K562 (cell line): Measurements from ENCODE around the gene SEC14L2. TPM values are rescaled to one million over a fixed set of nuclear protein-coding genes. Genes with fewer than 3 reads are reported as not detected.

Source experiments
- ASH1L ChIP-seq: fragments of 450-650 bp; IDR thresholded peaks from 2 replicates; pipeline ENCODE4 v1.6.1; 2018; ENCODE audit warnings: borderline replicate concordance, mild to moderate bottlenecking, low read depth; ENCODE audit not compliant: partially characterized antibody
- CBX1 ChIP-seq: sonication (generic); IDR thresholded peaks from 2 replicates; pipeline ENCODE4 v1.6.1; 2016; ENCODE audit warnings: antibody characterized with exemption, low read depth, mild to moderate bottlenecking
- FOS ChIP-seq: IDR thresholded peaks from 3 replicates; pipeline ENCODE4 v1.6.1; 2011; ENCODE audit not compliant: insufficient read length; ENCODE audit errors: extremely low read depth
- FOXA3 ChIP-seq, 2 experiments: fragments of 450-650 bp in 1 of 2; sonication (generic) in 1 of 2; formaldehyde crosslinking; IDR thresholded peaks in 1 of 2; conservative IDR thresholded peaks in 1 of 2; 2 replicates each; pipeline versions ENCODE4 v1.4.0 to v1.8.0; 2020 to 2022; ENCODE audit warnings: mild to moderate bottlenecking in 2 of 2, missing genetic modification reagents in 1 of 2
- FOXJ3 ChIP-seq: sonication (generic); formaldehyde crosslinking; IDR thresholded peaks from 2 replicates; pipeline ENCODE4 v1.4.0; 2020; ENCODE audit warnings: mild to moderate bottlenecking, missing genetic modification reagents
- HMG20A ChIP-seq: fragments of 450-650 bp; formaldehyde crosslinking; conservative IDR thresholded peaks from 2 replicates; pipeline ENCODE4 v1.4.0; 2020; ENCODE audit warnings: mild to moderate bottlenecking, mixed read lengths
- KAT7 ChIP-seq: sonication (generic); formaldehyde crosslinking; IDR thresholded peaks from 2 replicates; pipeline ENCODE4 v1.8.0; 2022; ENCODE audit warnings: missing genetic modification reagents, mild to moderate bottlenecking, borderline replicate concordance
- MAFF ChIP-seq: IDR thresholded peaks from 2 replicates; pipeline ENCODE4 v1.6.1; 2012; ENCODE audit warnings: low read length, improper control_type of control experiment
- MEIS2 ChIP-seq: fragments of 450-650 bp; IDR thresholded peaks from 2 replicates; pipeline ENCODE4 v1.6.1; 2014; ENCODE audit warnings: mild to moderate bottlenecking; ENCODE audit not compliant: partially characterized antibody
- NFE2 ChIP-seq: IDR thresholded peaks from 2 replicates; pipeline ENCODE4 v1.6.1; 2014; ENCODE audit warnings: antibody characterized with exemption, low read depth
- NR3C1 ChIP-seq: sonication (generic); formaldehyde crosslinking; IDR thresholded peaks from 2 replicates; pipeline ENCODE4 v1.8.1; 2022; ENCODE audit warnings: missing genetic modification reagents
- POLR2G ChIP-seq: fragments of 200-400 bp; formaldehyde crosslinking; IDR thresholded peaks from 2 replicates; pipeline ENCODE4 v1.6.1; 2017; ENCODE audit warnings: low read depth, mild to moderate bottlenecking, antibody characterized with exemption, low read length, moderate library complexity
- POLR3G ChIP-seq: IDR thresholded peaks from 2 replicates; pipeline ENCODE4 v1.6.1; 2011; ENCODE audit not compliant: insufficient read length, insufficient replicate concordance; ENCODE audit errors: extremely low read depth
- PTBP1 ChIP-seq: fragments of 200-400 bp; formaldehyde crosslinking; IDR thresholded peaks from 2 replicates; pipeline ENCODE4 v1.6.1; 2017; ENCODE audit warnings: low read depth, low read length
- RAD51 ChIP-seq: fragments of 450-650 bp; IDR thresholded peaks from 2 replicates; pipeline ENCODE4 v1.7.1; 2016; ENCODE audit warnings: low read depth, mild to moderate bottlenecking, borderline replicate concordance
- RFX5 ChIP-seq: IDR thresholded peaks from 2 replicates; pipeline ENCODE4 v1.6.1; 2011; ENCODE audit warnings: low read depth, mild to moderate bottlenecking, improper control_type of control experiment, low read length
- RFX7 ChIP-seq: fragments of 250-450 bp; sonication (Bioruptor Pico); IDR thresholded peaks from 2 replicates; pipeline ENCODE4 v1.5.1; 2021; ENCODE audit warnings: mild to moderate bottlenecking
- SMARCA5 ChIP-seq: fragments of 450-650 bp; IDR thresholded peaks from 2 replicates; pipeline ENCODE4 v1.6.1; 2016
- SREBF1 ChIP-seq: fragments of 150-350 bp; IDR thresholded peaks from 2 replicates; pipeline ENCODE4 v1.6.1; 2014; ENCODE audit warnings: antibody characterized with exemption, low read depth, low read length, borderline replicate concordance
- TAF9B ChIP-seq: fragments of 450-650 bp; IDR thresholded peaks from 2 replicates; pipeline ENCODE4 v1.6.1; 2018; ENCODE audit warnings: mild to moderate bottlenecking; ENCODE audit not compliant: partially characterized antibody
- TGIF2 ChIP-seq: sonication (generic); formaldehyde crosslinking; IDR thresholded peaks from 2 replicates; pipeline ENCODE4 v1.8.1; 2022; ENCODE audit warnings: mild to moderate bottlenecking, missing genetic modification reagents, moderate library complexity
- ZNF140 ChIP-seq: fragments of 250-450 bp; sonication (Bioruptor Pico); IDR thresholded peaks from 2 replicates; pipeline ENCODE4 v1.8.0; 2021; ENCODE audit warnings: moderate library complexity, mild to moderate bottlenecking, inconsistent platforms
- ZNF197 ChIP-seq: fragments of 200-800 bp; sonication (Bioruptor generic); IDR thresholded peaks from 2 replicates; pipeline ENCODE4 v1.6.1; 2016; ENCODE audit warnings: low read depth, missing genetic modification characterization, missing compliant biosample characterization
- ZNF217 ChIP-seq: sonication (generic); formaldehyde crosslinking; IDR thresholded peaks from 2 replicates; pipeline ENCODE4 v1.8.0; 2022; ENCODE audit warnings: mild to moderate bottlenecking, missing genetic modification reagents
- ZNF263 ChIP-seq: sonication (generic); formaldehyde crosslinking; IDR thresholded peaks from 2 replicates; pipeline ENCODE4 v1.8.0; 2022; ENCODE audit warnings: mild to moderate bottlenecking, missing genetic modification reagents, borderline replicate concordance
- ZNF431 ChIP-seq: sonication (generic); formaldehyde crosslinking; IDR thresholded peaks from 2 replicates; pipeline ENCODE4 v1.8.0; 2022; ENCODE audit warnings: mild to moderate bottlenecking, missing genetic modification reagents
- ZNF584 ChIP-seq: fragments of 200-800 bp; sonication (Bioruptor generic); IDR thresholded peaks from 2 replicates; pipeline ENCODE4 v1.6.1; 2016; ENCODE audit warnings: low read depth, mild to moderate bottlenecking, missing genetic modification characterization, missing compliant biosample characterization
- polyA plus RNA-seq, 8 experiments: library from polyadenylated mRNA; depleted of rRNA in 4 of 8; stranded (reverse) in 5 of 8; unstranded in 3 of 8; fragments of >200 nt; fragmentation: Nextera tagmentation in 2 of 8; fragmentation: Illumina TruSeq in 1 of 8; extraction: Ambion mirVana in 2 of 8; extraction: Trizol in 1 of 8; gene quantifications; 2 replicates each; pipeline versions ENCODE4 v1.2.1 to v1.2.3, GENCODE V29; 2011 to 2014; ENCODE audit warnings: inconsistent platforms in 1 of 8, missing spikeins in 1 of 8
- total RNA-seq, 7 experiments: library from RNA; depleted of rRNA in 6 of 7; stranded (reverse); fragments of >200 nt in 6 of 7; fragmentation: Illumina TruSeq in 2 of 7; extraction: Trizol in 2 of 7; gene quantifications; 2 replicates each; pipeline versions ENCODE4 v1.2.1 to v1.2.3, GENCODE V29; 2011 to 2021; ENCODE audit warnings: low replicate concordance in 1 of 7
- TF ChIP-seq, protein P1 (sequence below): sonication (generic); formaldehyde crosslinking; IDR thresholded peaks from 2 replicates; pipeline ENCODE4 v1.8.0; 2022; ENCODE audit warnings: missing genetic modification reagents, mild to moderate bottlenecking, borderline replicate concordance
- TF ChIP-seq, protein P2 (sequence below): fragments of 450-650 bp; formaldehyde crosslinking; conservative IDR thresholded peaks from 2 replicates; pipeline ENCODE4 v1.4.0; 2022; ENCODE audit warnings: mild to moderate bottlenecking, missing genetic modification characterization

SEC14L2 gene
- total and polyA plus RNA-seq, 9 of the 15 experiments (the other 6 are each of a cell fraction or from before 2014, with no cell fraction given) = 0.03 to 0.17 (median 0.10) TPM

DNA sequence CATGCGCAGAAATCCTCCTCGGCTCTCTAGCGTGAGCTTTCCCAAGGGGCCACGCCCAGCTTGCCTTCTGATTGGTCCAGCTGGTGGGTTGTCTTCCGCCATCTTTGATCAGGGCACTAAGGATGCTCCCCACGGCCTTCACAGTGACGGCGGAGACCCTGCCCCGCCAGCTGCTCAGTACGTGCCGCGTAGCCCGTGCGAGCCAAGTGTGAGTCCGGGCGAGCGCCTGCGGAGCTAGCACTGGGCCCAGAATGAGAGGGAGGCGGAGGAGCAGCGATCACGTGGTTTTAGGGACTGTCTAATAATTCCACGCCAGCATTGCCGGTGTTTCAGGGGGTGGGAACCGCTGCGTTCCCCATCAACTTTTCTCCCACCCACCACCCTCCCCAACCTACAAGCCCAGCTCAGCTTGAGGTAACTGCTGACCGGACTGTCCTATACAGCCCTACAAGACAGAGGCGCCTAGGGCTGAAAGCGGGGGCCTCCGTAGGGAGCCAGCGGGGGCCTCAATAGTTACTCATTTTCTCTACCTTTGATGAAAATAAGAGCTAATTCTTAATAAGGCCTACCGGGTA, 27.2 kb downstream of the SEC14L2 start (continued):
- TF ChIP-seq, protein P1, sequence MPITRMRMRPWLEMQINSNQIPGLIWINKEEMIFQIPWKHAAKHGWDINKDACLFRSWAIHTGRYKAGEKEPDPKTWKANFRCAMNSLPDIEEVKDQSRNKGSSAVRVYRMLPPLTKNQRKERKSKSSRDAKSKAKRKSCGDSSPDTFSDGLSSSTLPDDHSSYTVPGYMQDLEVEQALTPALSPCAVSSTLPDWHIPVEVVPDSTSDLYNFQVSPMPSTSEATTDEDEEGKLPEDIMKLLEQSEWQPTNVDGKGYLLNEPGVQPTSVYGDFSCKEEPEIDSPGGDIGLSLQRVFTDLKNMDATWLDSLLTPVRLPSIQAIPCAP = no peak
- TF ChIP-seq SREBF1 (no peak), RFX5 (no peak), HMG20A (CRISPR knock-in tag) (no peak), NFE2 (no peak), ZNF197 (no peak), FOXJ3 (no peak), ZNF584 (no peak), ASH1L (no peak), ZNF140 (no peak), RFX7 (CRISPR knock-in tag) (no peak), ZNF217 (CRISPR knock-in tag) (no peak), FOS (peak; percentile 54), MEIS2 (peak; percentile 59), TAF9B (peak; percentile 82), NR3C1 (no peak), TGIF2 (no peak), POLR3G (no peak), KAT7 (CRISPR knock-in tag) (no peak), MAFF (no peak), CBX1 (no peak), SMARCA5 (no peak), ZNF431 (CRISPR knock-in tag) (no peak), POLR2G (peak; percentile 80), FOXA3 (CRISPR knock-in tag; conservative IDR thresholded peaks at IDR 0.05 in 1 of 2, IDR thresholded peaks at IDR 0.05 in 1 of 2) (no peak), ZNF263 (CRISPR knock-in tag) (no peak), PTBP1 (no peak), RAD51 (peak; percentile 96)
- TF ChIP-seq, protein P2, sequence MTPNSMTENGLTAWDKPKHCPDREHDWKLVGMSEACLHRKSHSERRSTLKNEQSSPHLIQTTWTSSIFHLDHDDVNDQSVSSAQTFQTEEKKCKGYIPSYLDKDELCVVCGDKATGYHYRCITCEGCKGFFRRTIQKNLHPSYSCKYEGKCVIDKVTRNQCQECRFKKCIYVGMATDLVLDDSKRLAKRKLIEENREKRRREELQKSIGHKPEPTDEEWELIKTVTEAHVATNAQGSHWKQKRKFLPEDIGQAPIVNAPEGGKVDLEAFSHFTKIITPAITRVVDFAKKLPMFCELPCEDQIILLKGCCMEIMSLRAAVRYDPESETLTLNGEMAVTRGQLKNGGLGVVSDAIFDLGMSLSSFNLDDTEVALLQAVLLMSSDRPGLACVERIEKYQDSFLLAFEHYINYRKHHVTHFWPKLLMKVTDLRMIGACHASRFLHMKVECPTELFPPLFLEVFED (CRISPR knock-in tag) = no peak
